Liver (tissue), 3 donors: ENCODE data around the gene ERICH6.

ENCODE experiments used
- ATF3 ChIP-seq: IDR thresholded peaks from 2 replicates; pipeline ENCODE4 v1.6.1; 2016; ENCODE audit warnings: antibody characterized with exemption
- CTCF ChIP-seq: fragments of 150-350 bp; IDR thresholded peaks from 2 replicates; pipeline ENCODE4 v1.5.1; 2017; ENCODE audit warnings: improper control_type of control experiment, low read depth, low read length; ENCODE audit not compliant: missing input control
- EGR1 ChIP-seq, 2 donors: IDR thresholded peaks; 2 replicates each; pipeline ENCODE4 v1.6.1; 2016 to 2018; ENCODE audit warnings: antibody characterized with exemption in 2 of 2, low read depth in 2 of 2
- GABPA ChIP-seq, 2 donors: IDR thresholded peaks in 1 of 2; conservative IDR thresholded peaks in 1 of 2; 2 replicates each; pipeline ENCODE4 v1.6.1; 2016; ENCODE audit warnings: antibody characterized with exemption in 2 of 2, mild to moderate bottlenecking in 1 of 2, moderate library complexity in 1 of 2
- JUND ChIP-seq, 2 donors: IDR thresholded peaks; 2 replicates each; pipeline ENCODE4 v1.6.1; 2016; ENCODE audit warnings: antibody characterized with exemption in 2 of 2
- MAX ChIP-seq: IDR thresholded peaks from 2 replicates; pipeline ENCODE4 v1.6.1; 2016; ENCODE audit warnings: antibody characterized with exemption
- RAD21 ChIP-seq, 2 donors: IDR thresholded peaks; 2 replicates each; pipeline ENCODE4 v1.6.1; 2016; ENCODE audit warnings: antibody characterized with exemption in 2 of 2, mild to moderate bottlenecking in 2 of 2
- REST ChIP-seq: IDR thresholded peaks from 2 replicates; pipeline ENCODE4 v1.6.1; 2016; ENCODE audit warnings: antibody characterized with exemption, mild to moderate bottlenecking
- TAF1 ChIP-seq: conservative IDR thresholded peaks from 2 replicates; pipeline ENCODE4 v1.6.1; 2016; ENCODE audit warnings: antibody characterized with exemption, mild to moderate bottlenecking
- YY1 ChIP-seq: IDR thresholded peaks from 2 replicates; pipeline ENCODE4 v1.6.1; 2016; ENCODE audit warnings: antibody characterized with exemption, mild to moderate bottlenecking
- donor health status: healthy.
- donor health status: healthy.

DNA sequence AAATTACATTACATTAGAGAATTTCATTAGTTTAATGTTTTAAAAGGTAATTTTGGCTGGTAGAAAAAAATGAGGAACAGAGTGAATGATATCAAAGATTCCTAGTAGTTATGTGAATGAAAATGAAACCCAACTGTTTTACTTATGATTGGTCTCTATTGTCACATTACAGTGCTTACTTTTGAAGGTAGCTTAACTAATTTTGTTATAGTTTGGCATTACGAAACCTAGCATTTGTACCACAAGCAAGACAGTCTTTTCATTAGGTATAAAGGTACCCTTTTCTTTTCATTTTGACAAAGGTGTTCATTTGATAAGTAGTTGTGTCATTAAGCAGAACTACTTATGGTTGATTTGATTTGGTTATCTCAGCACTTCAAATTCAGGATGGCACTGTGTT lies 93.7 kb downstream of the ERICH6 start:
- TF ChIP-seq CTCF: no peak
- no peak for TF ChIP-seq MAX
- no peak for TF ChIP-seq EGR1 (IDR thresholded peaks at IDR 0.05; ENCODE audit: low read depth in 2 of 2)
- TF ChIP-seq REST: no peak
- TF ChIP-seq YY1: no peak
- no peak for TF ChIP-seq GABPA (IDR thresholded peaks at IDR 0.05 in 1 of 2, conservative IDR thresholded peaks at IDR 0.05 in 1 of 2)
- TF ChIP-seq TAF1: no peak
- no peak for TF ChIP-seq JUND (IDR thresholded peaks at IDR 0.05)
- no peak for TF ChIP-seq RAD21 (IDR thresholded peaks at IDR 0.05)
- TF ChIP-seq ATF3: no peak
